GM13976 (cell line): ENCODE data around the gene LSAMP.

ENCODE experiments used
- DNase-seq: peaks from one replicate; pipeline ENCODE4 v3.0.0; 2012; ENCODE audit warnings: low spot score
- CTCF ChIP-seq: IDR thresholded peaks from 2 replicates; pipeline ENCODE4 v1.5.1; 2012; ENCODE audit warnings: borderline replicate concordance, mild to moderate bottlenecking; ENCODE audit not compliant: insufficient read depth; ENCODE audit errors: extremely low read depth, missing control alignments, control extremely low read depth
- in situ Hi-C: fragments of 300-500 bp; cut with MboI; formaldehyde crosslinking; loops from one replicate; pipeline ENCODE4 v1.12.0; 2022; ENCODE audit warnings: low sequenced_read_pairs, mixed read lengths, inconsistent platforms; ENCODE audit not compliant: unreplicated experiment

Gene LSAMP

GRCh38 chr3:115915061-115915460 lies 530.2 kb downstream of the LSAMP start:
- no peak for DNase-seq
- TF ChIP-seq CTCF, result no peak
- in situ Hi-C loops, result no loop called here

GRCh38 chr3:115913069-115913686 lies 532.1 kb downstream of the LSAMP start:
- peak; percentile 3 for TF ChIP-seq CTCF
- DNase-seq, result peak; percentile 10
- in situ Hi-C loops, result no loop called here

- TF ChIP-seq CTCF, result no peak
- in situ Hi-C loops, result no loop called here
- DNase-seq, result no peak
Observed at GRCh38 chr3:115912372-115912771, 532.9 kb downstream of the LSAMP start.

- no peak for DNase-seq
- in situ Hi-C loops, result no loop called here
Observed at GRCh38 chr3:115905871-115906270, 539.4 kb downstream of the LSAMP start.

GRCh38 chr3:115903843-115904242 lies 541.4 kb downstream of the LSAMP start:
- DNase-seq, result no peak
- no peak for TF ChIP-seq CTCF
- in situ Hi-C loops, result no loop called here

More at GRCh38 chr3:115905871-115906270, 539.4 kb downstream of the LSAMP start:
- no peak for TF ChIP-seq CTCF

- no peak for TF ChIP-seq CTCF
- DNase-seq, result no peak
- in situ Hi-C loops, result no loop called here
Observed at GRCh38 chr3:115901008-115901407, 544.3 kb downstream of the LSAMP start.
